ENCODE results near the gene ZEB1. TPM values are rescaled to one million over a fixed set of nuclear protein-coding genes. Genes with fewer than 3 reads are reported as not detected.
"Not testable (repeated sequence)": the region's sequence is repeated elsewhere in the genome, so short reads cannot be mapped to it uniquely, and the experiment has no call there.

The ZEB1 gene
- total RNA-seq, 1 experiment from 2014 or later = 99.4 TPM

GRCh38 chr10:31422634-31423033 lies 103.6 kb downstream of the ZEB1 start:
- no peak for DNase-seq (ENCODE audit: low read depth)

GRCh38 chr10:31424473-31424872 lies 105.5 kb downstream of the ZEB1 start:
- no peak for DNase-seq (ENCODE audit: low read depth)

GRCh38 chr10:31426401-31426800 lies 107.4 kb downstream of the ZEB1 start:
- peak; percentile 92 for DNase-seq (ENCODE audit: low read depth)

- DNase-seq (ENCODE audit: low read depth) = peak; percentile 89
Observed at GRCh38 chr10:31427334-31427733, 108.3 kb downstream of the ZEB1 start.

GRCh38 chr10:31428499-31428898 lies 109.5 kb downstream of the ZEB1 start:
- DNase-seq (ENCODE audit: low read depth) = not testable (repeated sequence)

GRCh38 chr10:31431021-31431420 lies 112.0 kb downstream of the ZEB1 start:
- no peak for DNase-seq (ENCODE audit: low read depth)

GRCh38 chr10:31437959-31438358 lies 118.9 kb downstream of the ZEB1 start:
- DNase-seq (ENCODE audit: low read depth) = no peak

GRCh38 chr10:31451766-31452165 lies 132.8 kb downstream of the ZEB1 start:
- DNase-seq (ENCODE audit: low read depth) = no peak

- peak; percentile 21 for DNase-seq (ENCODE audit: low read depth)
Observed at GRCh38 chr10:31456468-31456867, 137.5 kb downstream of the ZEB1 start.

- peak; percentile 33 for DNase-seq (ENCODE audit: low read depth)
Observed at GRCh38 chr10:31457858-31458257, 138.8 kb downstream of the ZEB1 start.

- DNase-seq (ENCODE audit: low read depth) = no peak
Observed at GRCh38 chr10:31458974-31459373, 140.0 kb downstream of the ZEB1 start.

- no peak for DNase-seq (ENCODE audit: low read depth)
Observed at GRCh38 chr10:31460242-31460641, 141.2 kb downstream of the ZEB1 start.

GRCh38 chr10:31464552-31464951 lies 145.5 kb downstream of the ZEB1 start:
- DNase-seq (ENCODE audit: low read depth) = no peak

GRCh38 chr10:31466313-31466712 lies 147.3 kb downstream of the ZEB1 start:
- no peak for DNase-seq (ENCODE audit: low read depth)

- no peak for DNase-seq (ENCODE audit: low read depth)
Observed at GRCh38 chr10:31467791-31468535, 148.9 kb downstream of the ZEB1 start.

GRCh38 chr10:31468536-31468859 lies 149.5 kb downstream of the ZEB1 start:
- no peak for DNase-seq (ENCODE audit: low read depth)

- no peak for DNase-seq (ENCODE audit: low read depth)
Observed at GRCh38 chr10:31475519-31475918, 156.5 kb downstream of the ZEB1 start.

- no peak for DNase-seq (ENCODE audit: low read depth)
Observed at GRCh38 chr10:31476088-31476487, 157.1 kb downstream of the ZEB1 start.

- DNase-seq (ENCODE audit: low read depth) = peak; percentile 30
Observed at GRCh38 chr10:31477584-31477983, 158.6 kb downstream of the ZEB1 start.

GRCh38 chr10:31479752-31480151 lies 160.7 kb downstream of the ZEB1 start:
- DNase-seq (ENCODE audit: low read depth) = no peak

GRCh38 chr10:31483546-31483945 lies 164.5 kb downstream of the ZEB1 start:
- no peak for DNase-seq (ENCODE audit: low read depth)

- DNase-seq (ENCODE audit: low read depth) = no peak
Observed at GRCh38 chr10:31484431-31485135, 165.6 kb downstream of the ZEB1 start.

GRCh38 chr10:31490858-31491504 lies 172.0 kb downstream of the ZEB1 start:
- DNase-seq (ENCODE audit: low read depth) = peak; percentile 67

Measured in RPMI7951 (cell line).